OCI-LY7 (cell line): ENCODE results near the gene MVB12B. TPM values are rescaled to one million over a fixed set of nuclear protein-coding genes. Genes with fewer than 3 reads are reported as not detected.
A peak's percentile ranks its signal among the peaks of the same experiment; 100 is the strongest.

Experiments
- BruUV-seq: library from RNA; stranded (reverse); fragments of 400-500 nt; replicated peaks from 2 replicates; lab custom pipeline; 2021; lab: Mats Ljungman, UMichigan
- CTCF ChIA-PET: fragments of 300-600 bp; sonication (Branson Sonifier 250); formaldehyde crosslinking; loops from one replicate; lab custom pipeline; 2022; ENCODE audit warnings: antibody characterized with exemption; ENCODE audit not compliant: unreplicated experiment; lab: Charles Lee
- POLR2A ChIA-PET: fragments of 300-600 bp; sonication (Branson Sonifier 250); formaldehyde crosslinking; loops from one replicate; lab custom pipeline; 2022; ENCODE audit warnings: antibody characterized with exemption; lab: Charles Lee
- DNase-seq: peaks from one replicate; pipeline ENCODE4 v3.0.0-alpha.2; 2015; ENCODE audit warnings: low spot score
- H2AFZ ChIP-seq: fragments of 200-600 bp; sonication (generic), shearing (Covaris generic); 2 replicates; pipeline ENCODE4 v1.6.1; 2014; ENCODE audit warnings: mild to moderate bottlenecking, antibody characterized with exemption, low read length, moderate library complexity
- H3K27ac ChIP-seq: fragments of 200-600 bp; sonication (generic); 2 replicates; pipeline ENCODE4 v1.5.1; 2014; ENCODE audit warnings: mixed run types, low read depth, mild to moderate bottlenecking, moderate library complexity, low read length, inconsistent platforms; ENCODE audit not compliant: poor library complexity, severe bottlenecking
- H3K36me3 ChIP-seq: fragments of 200-600 bp; sonication (generic); 2 replicates; pipeline ENCODE4 v1.6.1; 2014; ENCODE audit warnings: mild to moderate bottlenecking, antibody characterized with exemption, low read length, moderate library complexity, mixed read lengths; ENCODE audit not compliant: insufficient read depth
- H3K4me1 ChIP-seq: fragments of 200-600 bp; sonication (generic); 2 replicates; pipeline ENCODE4 v1.5.1; 2014; ENCODE audit warnings: mild to moderate bottlenecking, low read length; ENCODE audit not compliant: insufficient read depth, poor library complexity, severe bottlenecking
- H3K4me2 ChIP-seq: fragments of 200-600 bp; sonication (generic); 2 replicates; pipeline ENCODE4 v1.6.1; 2014; ENCODE audit warnings: mild to moderate bottlenecking, low read length
- H3K4me3 ChIP-seq: fragments of 200-600 bp; sonication (generic); 2 replicates; pipeline ENCODE4 v1.5.1; 2014; ENCODE audit warnings: mild to moderate bottlenecking, low read depth, low read length; ENCODE audit not compliant: poor library complexity, severe bottlenecking
- H3K79me2 ChIP-seq: fragments of 200-600 bp; sonication (generic); 2 replicates; pipeline ENCODE4 v1.6.1; 2016; ENCODE audit warnings: low read depth, mild to moderate bottlenecking, low read length, moderate library complexity, mixed read lengths; ENCODE audit not compliant: insufficient read depth
- H3K9me2 ChIP-seq: fragments of 200-600 bp; sonication (generic); 2 replicates; pipeline ENCODE4 v1.6.1; 2016; ENCODE audit warnings: mild to moderate bottlenecking, low read length, mixed read lengths; ENCODE audit not compliant: insufficient read depth
- H3K9me3 ChIP-seq: fragments of 200-600 bp; sonication (generic); 2 replicates; pipeline ENCODE4 v1.6.1; 2014; ENCODE audit warnings: mild to moderate bottlenecking, mixed run types, low read length, mixed read lengths
- H4K20me1 ChIP-seq: fragments of 200-600 bp; sonication (generic); 2 replicates; pipeline ENCODE4 v1.6.1; 2014; ENCODE audit warnings: mild to moderate bottlenecking, antibody characterized with exemption, low read length, moderate library complexity, mixed read lengths; ENCODE audit not compliant: insufficient read depth
- CTCF ChIP-seq: fragments of 200-600 bp; sonication (generic); conservative IDR thresholded peaks from 2 replicates; pipeline ENCODE4 v1.5.1; 2014; ENCODE audit warnings: mild to moderate bottlenecking, antibody characterized with exemption, low read length, moderate library complexity, mixed read lengths
- EZH2phosphoT487 ChIP-seq: fragments of 200-600 bp; sonication (generic); IDR thresholded peaks from 2 replicates; pipeline ENCODE4 v1.6.1; 2018; ENCODE audit warnings: low read depth, borderline replicate concordance, mild to moderate bottlenecking, mixed run types, antibody characterized with exemption, low read length, moderate library complexity, mixed read lengths
- intact Hi-C: fragments of 100-400 bp; cut with micrococcal nuclease; formaldehyde crosslinking; loops from one replicate; pipeline ENCODE4 v1.10.0; 2022; ENCODE audit not compliant: unreplicated experiment
- total RNA-seq, 2 experiments: library from RNA; depleted of rRNA in 1 of 2; stranded (reverse); fragments of >200 nt in 1 of 2; shearing (Covaris generic) in 1 of 2; gene quantifications; 2 replicates each; pipeline ENCODE4 v1.2.3, GENCODE V29; 2014 to 2022

The MVB12B gene
- total RNA-seq, 2 experiments from 2014 or later = 1.3 TPM; not detected in 1

- no peak overlapping the region for H2AFZ ChIP-seq
- DNase-seq = no peak
- H3K27ac ChIP-seq = no peak overlapping the region
- ChIA-PET CTCF (interaction anchor here (0.6 kb wide), 1 partner anchor 216 kb away, joined by 8 read pairs; no protein-coding TSS in a partner anchor), POLR2A (no interaction called here)
- H3K36me3 ChIP-seq = no peaks in the 10 kb centered on the region
- no peaks in the 10 kb centered on the region for H3K79me2 ChIP-seq
- intact Hi-C loops = no loop called here
- no peak overlapping the region for H3K4me2 ChIP-seq
- H3K9me3 ChIP-seq = peaks cover 13% of the 10 kb centered on the region
- no peaks in the 10 kb centered on the region for H4K20me1 ChIP-seq
- no peak overlapping the region for H3K4me3 ChIP-seq
- H3K4me1 ChIP-seq = no peaks in the 10 kb centered on the region
- H3K9me2 ChIP-seq = no peaks in the 10 kb centered on the region
- TF ChIP-seq CTCF (no peak), EZH2phosphoT487 (no peak)
- no TSS peak for BruUV-seq
Measured at GRCh38 chr9:126325821-126326220, 808 bp upstream of the MVB12B start.

- intact Hi-C loops = no loop called here
- no peak overlapping the region for H3K27ac ChIP-seq
- DNase-seq = peak; percentile 5
- no peaks in the 10 kb centered on the region for H3K36me3 ChIP-seq
- peak overlapping the region; percentile 12 for H3K4me3 ChIP-seq
- peak overlapping the region; percentile 36; the same call in 1 of the 2 replicates for H3K4me2 ChIP-seq
- no TSS peak for BruUV-seq
- no peak overlapping the region for H2AFZ ChIP-seq
- no peaks in the 10 kb centered on the region for H3K9me2 ChIP-seq
- no peaks in the 10 kb centered on the region for H4K20me1 ChIP-seq
- H3K79me2 ChIP-seq = no peaks in the 10 kb centered on the region
- POLR2A ChIA-PET = no interaction called here
- H3K4me1 ChIP-seq = no peaks in the 10 kb centered on the region
- peaks cover 13% of the 10 kb centered on the region for H3K9me3 ChIP-seq
- TF ChIP-seq CTCF = no peak
- TF ChIP-seq EZH2phosphoT487 = no peak
- CTCF ChIA-PET = no interaction called here
Measured at GRCh38 chr9:126327006-126327713, 531 bp downstream of the MVB12B start.

- ChIA-PET POLR2A (no interaction called here), CTCF (no interaction called here)
- Histone ChIP-seq H3K36me3 (no peaks in the 10 kb centered on the region), H3K79me2 (no peaks in the 10 kb centered on the region), H3K9me3 (peaks cover 13% of the 10 kb centered on the region), H2AFZ (no peak overlapping the region), H3K4me2 (no peak overlapping the region), H3K4me1 (no peaks in the 10 kb centered on the region), H3K27ac (no peak overlapping the region), H3K4me3 (no peak overlapping the region), H3K9me2 (no peaks in the 10 kb centered on the region), H4K20me1 (no peaks in the 10 kb centered on the region)
- intact Hi-C loops = no loop called here
- BruUV-seq = no TSS peak
- TF ChIP-seq CTCF = no peak
- TF ChIP-seq EZH2phosphoT487 = no peak
- DNase-seq = no peak
Measured at GRCh38 chr9:126327714-126328185, 1.1 kb downstream of the MVB12B start.
